GM10266 (cell line): ENCODE results near the gene SEC23IP.
"Not testable (repeated sequence)": the region's sequence is repeated elsewhere in the genome, so short reads cannot be mapped to it uniquely, and the experiment has no call there.

Experiments used
- DNase-seq: peaks from one replicate; pipeline ENCODE4 v3.0.0; 2012; ENCODE audit errors: extremely low spot score
- CTCF ChIP-seq: IDR thresholded peaks from 2 replicates; pipeline ENCODE4 v1.5.1; 2012; ENCODE audit warnings: mild to moderate bottlenecking, low read depth; ENCODE audit not compliant: control insufficient read depth, insufficient read depth; ENCODE audit errors: missing control alignments

Gene SEC23IP

DNA sequence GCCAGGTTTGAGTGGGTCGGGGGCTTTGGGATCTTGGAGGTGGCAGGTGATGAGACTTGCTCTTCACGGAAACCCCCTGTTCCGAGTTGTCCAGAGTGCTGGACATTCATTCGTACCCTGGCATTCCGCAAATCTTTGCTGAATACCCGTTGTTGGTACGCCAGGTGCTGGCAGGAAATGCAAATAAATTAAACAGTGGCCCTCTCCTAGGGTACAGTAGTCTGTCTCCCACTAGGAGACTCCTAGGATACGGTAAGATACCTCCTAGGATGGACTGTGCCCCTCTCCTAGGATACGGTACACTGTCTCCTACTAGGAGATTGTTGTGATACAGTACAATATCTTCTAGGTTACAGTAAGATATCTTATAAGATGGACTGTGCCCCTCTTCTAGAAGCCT, 544 bp downstream of the SEC23IP start:
- TF ChIP-seq CTCF, result no peak
- no peak for DNase-seq

DNA sequence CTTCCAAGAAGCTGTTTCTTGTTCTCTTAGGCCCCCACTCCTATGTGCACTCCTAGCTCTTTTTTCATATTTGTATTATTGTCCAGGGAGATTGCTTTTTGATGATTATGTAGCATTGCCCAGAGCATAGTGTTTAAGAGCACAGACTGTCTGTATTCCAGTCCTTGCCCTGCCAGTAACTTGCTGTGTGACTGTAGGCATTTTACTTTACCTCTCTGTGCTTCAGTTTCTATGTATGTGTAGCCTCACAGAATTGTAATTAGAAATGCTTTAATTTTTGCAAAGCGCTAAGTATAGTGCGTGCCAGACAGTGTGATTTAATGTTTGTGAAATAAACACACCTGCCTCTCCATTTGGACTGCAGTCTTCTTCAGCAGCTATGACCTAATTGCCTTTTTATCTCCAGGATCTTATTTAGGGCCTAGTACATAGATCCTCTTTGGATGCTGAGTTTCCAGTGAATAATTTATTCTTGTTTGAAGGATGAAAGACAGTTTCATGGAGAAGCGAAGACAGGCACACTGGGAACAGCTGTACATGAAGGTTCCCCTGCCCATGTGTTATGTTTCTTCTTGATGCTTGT, 1.4 kb downstream of the SEC23IP start:
- TF ChIP-seq CTCF, result no peak
- DNase-seq, result no peak

- TF ChIP-seq CTCF, result no peak
- DNase-seq, result no peak
These were observed 3.6 kb downstream of the SEC23IP start for GRCh38 chr10:119896061-119896655.

- no peak for DNase-seq
- no peak for TF ChIP-seq CTCF
These were observed 4.6 kb downstream of the SEC23IP start for GRCh38 chr10:119896937-119897770.

DNA sequence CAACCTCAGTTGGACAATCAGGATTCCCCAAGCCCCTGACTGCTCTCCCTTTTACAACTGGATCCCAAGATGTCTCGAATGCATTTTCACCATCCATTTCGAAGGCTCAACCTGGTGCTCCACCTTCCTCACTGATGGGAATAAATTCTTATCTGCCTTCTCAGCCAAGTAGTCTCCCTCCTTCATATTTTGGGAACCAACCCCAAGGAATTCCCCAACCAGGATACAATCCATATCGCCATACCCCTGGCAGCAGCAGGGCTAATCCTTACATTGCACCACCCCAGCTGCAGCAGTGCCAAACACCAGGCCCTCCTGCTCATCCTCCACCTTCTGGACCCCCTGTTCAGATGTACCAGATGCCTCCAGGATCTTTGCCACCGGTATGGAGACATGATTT, 6.0 kb downstream of the SEC23IP start:
- TF ChIP-seq CTCF, result no peak
- no peak for DNase-seq

- no peak for DNase-seq
- TF ChIP-seq CTCF, result no peak
These were observed 11.6 kb downstream of the SEC23IP start for GRCh38 chr10:119903946-119904666.

GRCh38 chr10:119907695-119908094, 15.2 kb downstream of the SEC23IP start:
- DNase-seq, result not testable (repeated sequence)
